KMS-11 (cell line): ENCODE data around the gene ZFP92.

ENCODE experiments used
- H2AFZ ChIP-seq: fragments of 200-600 bp; sonication (generic); 2 replicates; pipeline ENCODE4 v1.6.1; 2016; ENCODE audit warnings: antibody characterized with exemption, mixed run types, low read depth
- H3K27ac ChIP-seq: fragments of 200-600 bp; sonication (generic); 2 replicates; pipeline ENCODE4 v1.6.1; 2016; ENCODE audit warnings: mild to moderate bottlenecking, mixed run types
- H3K27me3 ChIP-seq: fragments of 200-600 bp; sonication (generic); 2 replicates; pipeline ENCODE4 v1.6.1; 2017; ENCODE audit warnings: mild to moderate bottlenecking, low read depth, mixed run types, moderate library complexity; ENCODE audit not compliant: insufficient read depth
- H3K36me3 ChIP-seq: fragments of 200-600 bp; sonication (generic); 2 replicates; pipeline ENCODE4 v1.6.1; 2017; ENCODE audit warnings: mild to moderate bottlenecking, mixed run types; ENCODE audit not compliant: insufficient read depth
- H3K4me1 ChIP-seq: fragments of 200-600 bp; sonication (generic); 2 replicates; pipeline ENCODE4 v1.6.1; 2016; ENCODE audit warnings: mild to moderate bottlenecking, low read depth, mixed run types; ENCODE audit not compliant: poor library complexity, severe bottlenecking
- H3K4me2 ChIP-seq: fragments of 200-600 bp; sonication (generic); 2 replicates; pipeline ENCODE4 v1.7.0; 2016; ENCODE audit warnings: mild to moderate bottlenecking, mixed run types
- H3K4me3 ChIP-seq: fragments of 200-600 bp; sonication (generic); IDR thresholded peaks from 2 replicates; pipeline ENCODE4 v1.6.1; 2017; ENCODE audit warnings: low read depth, low read length, mixed read lengths; ENCODE audit not compliant: insufficient read depth
- H3K79me2 ChIP-seq: fragments of 200-600 bp; sonication (generic); 2 replicates; pipeline ENCODE4 v1.6.1; 2016; ENCODE audit warnings: low read depth, mixed run types; ENCODE audit not compliant: insufficient read depth
- H3K9ac ChIP-seq: fragments of 200-600 bp; sonication (generic); 2 replicates; pipeline ENCODE4 v1.6.1; 2016; ENCODE audit warnings: mild to moderate bottlenecking, mixed run types
- H4K20me1 ChIP-seq: fragments of 200-600 bp; sonication (generic); 2 replicates; pipeline ENCODE4 v1.6.1; 2016; ENCODE audit warnings: mild to moderate bottlenecking, mixed run types; ENCODE audit not compliant: insufficient read depth
- TF ChIP-seq, protein P1 (sequence below): fragments of 200-600 bp; sonication (generic); conservative IDR thresholded peaks from 2 replicates; pipeline ENCODE4 v1.6.1; 2017; ENCODE audit warnings: low read depth, mild to moderate bottlenecking, antibody characterized with exemption, low read length, moderate library complexity, mixed read lengths

ZFP92 gene

DNA sequence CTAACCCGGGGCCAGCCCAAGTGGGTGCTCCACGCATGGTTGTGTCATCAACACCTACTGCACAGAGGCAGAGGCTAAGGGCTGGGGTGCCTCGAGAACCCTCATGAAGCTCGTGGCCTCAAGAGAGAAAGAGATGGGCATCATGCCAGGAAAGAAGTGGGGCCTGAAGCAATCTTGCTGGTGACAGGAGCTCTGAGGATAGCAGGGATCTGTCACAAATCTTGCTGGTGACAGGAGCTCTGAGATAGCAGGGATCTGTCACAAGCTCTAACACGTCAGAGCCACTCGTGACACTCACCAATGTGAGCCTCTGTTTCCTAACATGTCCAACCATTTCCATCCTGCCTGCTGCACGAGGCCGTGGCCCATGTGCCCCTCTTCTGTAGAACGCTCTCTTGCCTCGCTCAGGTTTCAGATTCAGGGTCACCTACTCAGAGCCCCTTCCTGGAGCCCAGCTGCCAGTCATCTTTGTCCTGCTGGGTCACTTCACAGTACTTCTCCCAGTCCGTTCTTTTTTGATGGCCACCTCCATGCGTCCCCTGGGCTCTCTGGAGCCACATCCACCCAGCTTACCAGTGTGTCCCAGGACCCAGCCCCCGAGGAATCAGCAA lies 31.2 kb upstream of the ZFP92 start:
- H3K79me2 ChIP-seq = no peaks in the 10 kb centered on the region
- H2AFZ ChIP-seq = no peak overlapping the region
- TF ChIP-seq, protein P1, sequence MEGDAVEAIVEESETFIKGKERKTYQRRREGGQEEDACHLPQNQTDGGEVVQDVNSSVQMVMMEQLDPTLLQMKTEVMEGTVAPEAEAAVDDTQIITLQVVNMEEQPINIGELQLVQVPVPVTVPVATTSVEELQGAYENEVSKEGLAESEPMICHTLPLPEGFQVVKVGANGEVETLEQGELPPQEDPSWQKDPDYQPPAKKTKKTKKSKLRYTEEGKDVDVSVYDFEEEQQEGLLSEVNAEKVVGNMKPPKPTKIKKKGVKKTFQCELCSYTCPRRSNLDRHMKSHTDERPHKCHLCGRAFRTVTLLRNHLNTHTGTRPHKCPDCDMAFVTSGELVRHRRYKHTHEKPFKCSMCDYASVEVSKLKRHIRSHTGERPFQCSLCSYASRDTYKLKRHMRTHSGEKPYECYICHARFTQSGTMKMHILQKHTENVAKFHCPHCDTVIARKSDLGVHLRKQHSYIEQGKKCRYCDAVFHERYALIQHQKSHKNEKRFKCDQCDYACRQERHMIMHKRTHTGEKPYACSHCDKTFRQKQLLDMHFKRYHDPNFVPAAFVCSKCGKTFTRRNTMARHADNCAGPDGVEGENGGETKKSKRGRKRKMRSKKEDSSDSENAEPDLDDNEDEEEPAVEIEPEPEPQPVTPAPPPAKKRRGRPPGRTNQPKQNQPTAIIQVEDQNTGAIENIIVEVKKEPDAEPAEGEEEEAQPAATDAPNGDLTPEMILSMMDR = no peak
- no peak overlapping the region for H3K4me2 ChIP-seq
- no peaks in the 10 kb centered on the region for H3K27me3 ChIP-seq
- no peak overlapping the region for H3K4me3 ChIP-seq
- no peaks in the 10 kb centered on the region for H4K20me1 ChIP-seq
- no peak overlapping the region for H3K9ac ChIP-seq
- H3K4me1 ChIP-seq = no peaks in the 10 kb centered on the region
- no peaks in the 10 kb centered on the region for H3K36me3 ChIP-seq
- H3K27ac ChIP-seq = no peak overlapping the region

DNA sequence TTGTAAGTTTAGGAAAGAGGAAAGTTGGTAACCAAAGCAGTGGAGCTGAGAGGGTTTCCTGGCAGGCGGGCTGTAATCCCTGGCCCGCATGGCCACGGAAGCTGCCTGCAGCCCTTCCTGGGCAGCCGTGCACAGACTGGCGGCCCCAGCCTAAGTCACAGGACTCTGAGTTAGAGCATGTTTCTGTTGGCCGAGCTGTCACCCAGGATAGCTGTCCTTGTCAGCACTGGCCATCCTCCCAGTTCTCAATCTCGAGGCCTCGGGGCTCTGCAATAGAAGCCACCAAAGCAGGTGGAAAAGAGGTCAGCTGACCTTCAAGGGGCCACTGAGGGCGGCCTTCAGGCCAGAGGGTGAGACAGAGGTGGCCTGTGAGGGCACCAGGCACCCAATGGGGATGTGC lies 30.6 kb upstream of the ZFP92 start:
- TF ChIP-seq, protein P1 = no peak
- H3K9ac ChIP-seq = no peak overlapping the region
- no peaks in the 10 kb centered on the region for H3K27me3 ChIP-seq

DNA sequence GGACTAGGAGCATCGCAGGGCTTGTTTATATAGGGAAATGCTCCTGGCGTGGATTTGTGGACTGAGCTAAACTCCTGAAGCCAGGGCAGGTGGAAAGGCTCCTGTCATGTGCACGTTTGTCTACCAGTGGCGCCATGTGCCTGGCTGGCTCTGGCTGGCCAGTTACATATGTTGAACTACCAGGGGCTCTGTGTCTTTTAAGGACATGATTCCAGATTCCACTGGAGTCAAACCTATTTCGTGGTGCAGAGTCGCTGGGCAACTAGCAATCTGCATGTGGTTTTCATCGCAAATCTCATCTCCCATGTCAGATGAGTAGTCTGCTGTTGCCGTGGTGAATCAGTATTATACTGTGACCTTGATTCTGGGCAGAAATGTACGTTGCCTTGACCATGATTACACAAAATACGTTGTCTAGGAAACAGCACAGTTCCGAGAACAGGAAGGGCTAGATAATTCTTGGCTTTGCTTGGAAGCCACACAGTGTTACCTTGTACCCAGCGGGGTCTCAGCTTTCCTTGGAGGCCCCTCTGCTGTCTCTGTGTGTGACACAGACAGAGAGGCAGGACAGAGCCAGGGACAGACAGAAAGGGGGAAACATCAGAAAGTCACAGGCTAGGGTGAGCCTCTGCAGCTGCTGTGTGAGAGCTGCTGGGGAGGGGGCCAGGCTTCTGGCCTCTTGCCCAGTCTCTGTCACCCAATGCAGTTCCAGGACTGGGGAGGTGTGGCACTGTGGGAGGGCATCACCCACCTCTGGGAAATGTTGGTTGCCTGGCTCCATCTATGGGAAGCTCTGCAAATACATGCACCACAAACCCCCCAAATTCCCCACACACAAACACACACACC lies 29.4 kb upstream of the ZFP92 start:
- Histone ChIP-seq H3K36me3 (no peaks in the 10 kb centered on the region), H3K4me3 (no peak overlapping the region), H3K9ac (no peak overlapping the region), H3K27ac (no peak overlapping the region), H3K4me1 (no peaks in the 10 kb centered on the region), H3K4me2 (no peak overlapping the region), H3K79me2 (no peaks in the 10 kb centered on the region), H3K27me3 (no peaks in the 10 kb centered on the region), H2AFZ (no peak overlapping the region), H4K20me1 (no peaks in the 10 kb centered on the region)
- TF ChIP-seq, protein P1 = no peak

More for the DNA sequence above, 30.6 kb upstream of the ZFP92 start:
- H3K4me2 ChIP-seq = no peak overlapping the region
- no peaks in the 10 kb centered on the region for H3K36me3 ChIP-seq
- no peak overlapping the region for H3K4me3 ChIP-seq
- H3K79me2 ChIP-seq = no peaks in the 10 kb centered on the region
- no peaks in the 10 kb centered on the region for H4K20me1 ChIP-seq
- H3K4me1 ChIP-seq = no peaks in the 10 kb centered on the region
- H2AFZ ChIP-seq = no peak overlapping the region
- no peak overlapping the region for H3K27ac ChIP-seq

DNA sequence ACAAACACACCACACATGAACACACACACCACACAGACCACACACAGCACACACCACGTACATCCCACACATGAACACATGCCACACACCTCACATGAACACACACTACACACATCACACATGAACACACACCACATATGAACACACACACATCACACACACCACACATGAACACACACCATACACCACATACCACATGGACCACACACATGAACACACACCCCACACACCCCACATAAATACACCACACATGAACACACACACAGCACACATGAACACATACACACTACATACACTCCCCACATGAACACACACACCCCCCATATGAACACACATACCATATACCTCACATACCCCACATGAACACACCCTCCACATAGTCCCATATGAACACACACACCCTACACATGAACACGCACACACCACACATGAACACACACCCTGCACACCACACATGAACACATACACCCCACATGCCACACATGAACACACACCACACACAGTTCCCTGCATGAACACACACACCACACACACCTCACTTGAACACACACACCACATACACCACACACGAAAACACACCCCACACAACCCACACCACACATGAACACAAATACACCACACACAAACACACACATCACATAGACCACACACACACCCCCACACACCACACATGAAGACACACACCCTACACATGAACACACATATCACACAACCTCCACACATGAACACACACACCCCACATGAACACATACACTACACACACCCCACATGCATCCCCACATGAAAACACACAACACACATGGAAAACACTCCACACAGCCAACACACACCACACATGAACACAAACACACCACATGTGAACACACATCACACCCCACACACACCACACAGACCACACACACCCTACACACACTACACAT lies 28.4 kb upstream of the ZFP92 start:
- Histone ChIP-seq H2AFZ (no peak overlapping the region), H3K4me3 (no peak overlapping the region), H3K27ac (no peak overlapping the region), H3K9ac (no peak overlapping the region), H4K20me1 (no peaks in the 10 kb centered on the region), H3K4me1 (no peaks in the 10 kb centered on the region), H3K27me3 (no peaks in the 10 kb centered on the region), H3K79me2 (no peaks in the 10 kb centered on the region), H3K36me3 (no peaks in the 10 kb centered on the region), H3K4me2 (no peak overlapping the region)
- TF ChIP-seq, protein P1 = no peak
